EL (cell line): Measurements from ENCODE around the gene PRODH2.
A peak's percentile ranks its signal among the peaks of the same experiment; 100 is the strongest.

ENCODE experiments used
- DNase-seq: peaks from one replicate; pipeline ENCODE4 v3.0.0-alpha.2; 2016

Gene PRODH2

GRCh38 chr19:35793381-35794165 is 19.1 kb downstream of the PRODH2 start:
- peak; percentile 21 for DNase-seq

- DNase-seq: no peak
Measured at GRCh38 chr19:35792888-35793287, 19.8 kb downstream of the PRODH2 start.

- no peak for DNase-seq
Measured at GRCh38 chr19:35792312-35792711, 20.3 kb downstream of the PRODH2 start.

GRCh38 chr19:35791814-35792279 is 20.8 kb downstream of the PRODH2 start:
- no peak for DNase-seq

GRCh38 chr19:35790981-35791813 is 21.4 kb downstream of the PRODH2 start:
- no peak for DNase-seq

GRCh38 chr19:35789978-35790944 is 22.4 kb downstream of the PRODH2 start:
- DNase-seq: no peak

GRCh38 chr19:35789195-35789977 is 23.3 kb downstream of the PRODH2 start:
- DNase-seq: no peak

GRCh38 chr19:35788205-35788960 is 24.3 kb downstream of the PRODH2 start:
- DNase-seq: no peak

- DNase-seq: no peak
Measured at GRCh38 chr19:35787227-35787799, 25.3 kb downstream of the PRODH2 start.

GRCh38 chr19:35786299-35787160 is 26.1 kb downstream of the PRODH2 start:
- DNase-seq: no peak

- DNase-seq: no peak
Measured at GRCh38 chr19:35785339-35785627, 27.4 kb downstream of the PRODH2 start.

- DNase-seq: no peak
Measured at GRCh38 chr19:35784503-35785338, 27.9 kb downstream of the PRODH2 start.

GRCh38 chr19:35783469-35784434 is 28.9 kb downstream of the PRODH2 start:
- no peak for DNase-seq

- no peak for DNase-seq
Measured at GRCh38 chr19:35782589-35782988, 30.1 kb downstream of the PRODH2 start.

- no peak for DNase-seq
Measured at GRCh38 chr19:35781650-35782049, 31.0 kb downstream of the PRODH2 start.

GRCh38 chr19:35780717-35781116 is 31.9 kb downstream of the PRODH2 start:
- DNase-seq: no peak

GRCh38 chr19:35780058-35780457 is 32.6 kb downstream of the PRODH2 start:
- DNase-seq: no peak

- no peak for DNase-seq
Measured at GRCh38 chr19:35779033-35779432, 33.6 kb downstream of the PRODH2 start.
